ENCODE measurements around the gene KLF12. TPM values are rescaled to one million over a fixed set of nuclear protein-coding genes. Genes with fewer than 3 reads are reported as not detected.
A peak's percentile ranks its signal among the peaks of the same experiment; 100 is the strongest.

KLF12 gene
- polyA plus RNA-seq, 1 donor from 2014 or later = 20.6 TPM

DNA sequence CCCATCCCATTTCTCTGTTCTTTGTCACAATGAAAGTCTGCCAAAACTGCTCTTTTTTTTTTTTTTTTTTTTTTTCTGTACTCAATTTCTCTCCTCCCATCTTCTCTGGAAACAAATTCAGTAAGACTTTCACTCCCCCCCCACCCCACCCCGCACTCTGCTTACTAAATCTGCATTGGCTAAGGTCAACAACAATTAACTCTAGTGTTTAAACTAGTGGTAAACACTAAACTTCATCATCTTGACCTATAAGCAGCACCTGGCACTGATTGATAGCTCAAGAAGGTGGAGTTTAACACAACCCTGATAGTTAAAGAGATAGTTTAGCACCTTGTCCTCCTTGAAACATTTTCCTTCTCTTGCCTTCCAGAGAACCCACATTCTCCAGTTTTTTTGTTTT, 14.1 kb upstream of the KLF12 start:
- Mint-ChIP-seq H3K4me3 (no peak overlapping the region), H3K9me3 (no peaks in the 10 kb centered on the region), H3K36me3 (no peaks in the 10 kb centered on the region), H3K27ac (no peak overlapping the region), H3K4me1 (peaks cover 7 to 10% (median 7%) of the 10 kb centered on the region in 3 donors), H3K27me3 (no peaks in the 10 kb centered on the region)

DNA sequence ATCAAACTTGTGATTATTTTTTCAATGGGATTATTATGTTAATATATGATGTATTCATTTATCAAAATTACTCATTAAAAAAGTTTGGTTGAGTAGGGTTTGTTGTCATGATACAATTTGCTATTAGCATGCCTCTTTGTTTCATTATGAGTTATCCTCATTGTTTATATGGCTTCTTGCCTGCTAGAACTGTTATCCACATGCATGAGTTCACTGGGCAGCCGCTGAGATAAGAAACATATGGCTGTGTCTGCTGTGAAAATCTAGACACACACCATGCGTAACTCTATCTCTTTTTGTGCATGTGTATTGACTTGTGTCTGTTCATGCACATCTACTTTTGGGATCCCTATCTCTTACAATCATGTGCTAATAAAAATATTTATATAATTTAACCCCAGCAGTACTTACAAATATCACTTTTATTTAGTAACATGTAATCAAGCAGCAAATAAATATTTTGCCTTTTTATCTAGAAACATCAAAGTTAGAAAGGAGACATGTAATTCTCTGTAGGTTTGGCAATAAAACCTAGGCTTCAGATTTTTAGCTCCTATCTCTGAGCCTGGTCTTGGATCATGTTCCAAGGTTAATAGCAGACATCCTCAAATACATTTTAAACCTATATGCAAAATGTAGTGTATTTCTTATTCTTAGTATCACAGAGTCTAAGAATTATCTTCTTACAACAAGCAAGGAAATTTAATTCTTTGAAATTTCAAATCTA, 11.2 kb upstream of the KLF12 start:
- Mint-ChIP-seq H3K27me3 (no peaks in the 10 kb centered on the region), H3K4me1 (no peaks in the 10 kb centered on the region), H3K27ac (no peak overlapping the region), H3K4me3 (no peak overlapping the region), H3K9me3 (no peaks in the 10 kb centered on the region), H3K36me3 (no peaks in the 10 kb centered on the region)

DNA sequence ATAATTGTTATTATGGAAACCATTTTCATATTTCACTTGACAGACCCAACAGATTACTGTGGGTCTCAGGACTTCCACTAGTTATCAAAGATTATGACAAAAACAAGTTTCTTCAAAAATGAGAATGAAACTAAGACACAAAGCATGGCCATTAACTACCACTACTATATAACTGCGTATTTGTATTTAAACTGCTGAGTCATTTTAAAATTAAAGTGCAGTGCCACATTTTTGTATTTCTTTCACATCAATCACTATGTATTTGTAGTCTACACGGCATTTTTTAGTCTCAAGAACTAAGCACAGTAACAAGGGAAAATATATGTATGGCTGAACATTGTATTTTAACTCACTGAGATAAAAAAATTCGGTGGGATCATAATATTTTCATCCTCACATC, 10.1 kb upstream of the KLF12 start:
- Mint-ChIP-seq H3K4me1 (no peaks in the 10 kb centered on the region), H3K9me3 (no peaks in the 10 kb centered on the region), H3K4me3 (no peak overlapping the region), H3K27me3 (no peaks in the 10 kb centered on the region), H3K27ac (no peak overlapping the region), H3K36me3 (no peaks in the 10 kb centered on the region)

DNA sequence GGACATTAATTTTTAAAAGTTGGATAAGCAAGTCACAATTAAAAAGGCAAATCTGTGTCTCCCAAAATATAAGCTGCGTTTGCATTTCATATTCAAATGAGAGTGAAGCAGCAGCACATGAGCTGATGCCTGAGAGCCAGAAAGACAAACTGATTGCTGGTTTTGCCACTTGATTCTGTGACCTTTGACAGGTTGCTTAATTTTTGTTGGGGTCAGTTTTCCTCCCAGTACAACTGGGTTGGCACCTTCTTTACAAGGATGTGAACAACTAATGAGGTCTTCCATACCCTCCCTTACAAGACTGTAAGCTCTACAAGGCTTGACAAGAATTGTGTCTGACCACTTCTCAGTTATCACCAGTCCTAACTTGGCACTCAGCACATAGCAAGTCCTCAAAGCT, 8.1 kb upstream of the KLF12 start:
- no peak overlapping the region for H3K27ac Mint-ChIP-seq

DNA sequence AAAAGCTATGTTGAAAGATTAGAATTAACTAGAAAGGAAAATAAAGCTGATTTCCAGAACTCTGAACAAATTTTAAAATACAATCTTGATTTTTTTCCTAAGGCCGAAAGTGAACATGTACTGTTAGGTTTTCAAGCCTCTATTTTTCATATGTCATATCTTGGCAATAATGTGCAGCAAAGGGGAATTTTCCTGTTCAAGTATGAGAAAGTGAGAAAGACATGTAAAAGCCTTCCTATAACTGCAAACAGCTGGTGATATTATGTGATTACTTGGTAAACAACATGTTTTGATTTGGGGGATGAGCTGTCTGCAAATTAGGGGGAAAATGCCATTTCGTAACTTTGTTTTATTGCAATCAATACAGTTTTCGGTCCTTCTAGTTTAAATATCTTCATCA, 4.0 kb upstream of the KLF12 start:
- H3K4me1 Mint-ChIP-seq = no peaks in the 10 kb centered on the region
- peak overlapping the region in 2 of 3 donors; percentile 34 to 70 for H3K27ac Mint-ChIP-seq
- H3K36me3 Mint-ChIP-seq = no peaks in the 10 kb centered on the region
- H3K27me3 Mint-ChIP-seq = no peaks in the 10 kb centered on the region
- H3K4me3 Mint-ChIP-seq = peak overlapping the region in 1 of 4 donors; percentile 57
- no peaks in the 10 kb centered on the region for H3K9me3 Mint-ChIP-seq

More for the DNA sequence above, 8.1 kb upstream of the KLF12 start:
- no peak overlapping the region for H3K4me3 Mint-ChIP-seq
- H3K9me3 Mint-ChIP-seq = no peaks in the 10 kb centered on the region
- H3K36me3 Mint-ChIP-seq = no peaks in the 10 kb centered on the region
- no peaks in the 10 kb centered on the region for H3K27me3 Mint-ChIP-seq
- no peaks in the 10 kb centered on the region for H3K4me1 Mint-ChIP-seq

DNA sequence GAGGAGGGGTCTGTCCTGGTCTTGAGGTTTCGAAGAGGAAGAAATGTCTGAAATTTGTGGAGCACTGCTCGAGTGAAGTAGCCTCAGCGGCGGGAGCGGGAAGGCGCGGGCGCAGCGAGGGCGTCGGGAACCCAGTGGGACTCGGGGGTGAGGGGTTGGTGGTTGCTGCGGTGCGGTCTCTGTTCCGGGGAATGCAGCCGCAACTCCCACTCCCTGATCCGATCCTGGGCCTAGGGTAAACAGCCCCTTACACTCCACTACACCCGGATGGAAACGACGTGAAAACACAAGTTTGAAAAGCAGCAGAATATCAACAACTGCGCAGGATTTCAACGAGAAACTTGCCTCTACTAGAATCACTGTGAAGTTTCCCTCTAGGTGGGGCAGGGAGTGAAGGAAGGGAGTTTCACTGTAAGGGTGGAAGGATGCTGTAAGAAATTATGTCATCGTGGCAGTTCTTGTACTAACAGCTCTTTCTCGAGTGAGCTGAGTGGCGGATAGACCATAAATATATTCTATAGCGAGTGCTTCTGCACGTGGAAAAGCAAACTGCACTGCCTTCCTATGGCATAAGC, 2.0 kb upstream of the KLF12 start:
- peaks cover 5 to 10% (median 6%) of the 10 kb centered on the region in 3 donors for H3K4me1 Mint-ChIP-seq
- no peak overlapping the region for H3K4me3 Mint-ChIP-seq
- no peaks in the 10 kb centered on the region for H3K36me3 Mint-ChIP-seq
- H3K27ac Mint-ChIP-seq = no peak overlapping the region
- no peaks in the 10 kb centered on the region for H3K9me3 Mint-ChIP-seq
- H3K27me3 Mint-ChIP-seq = no peaks in the 10 kb centered on the region

DNA sequence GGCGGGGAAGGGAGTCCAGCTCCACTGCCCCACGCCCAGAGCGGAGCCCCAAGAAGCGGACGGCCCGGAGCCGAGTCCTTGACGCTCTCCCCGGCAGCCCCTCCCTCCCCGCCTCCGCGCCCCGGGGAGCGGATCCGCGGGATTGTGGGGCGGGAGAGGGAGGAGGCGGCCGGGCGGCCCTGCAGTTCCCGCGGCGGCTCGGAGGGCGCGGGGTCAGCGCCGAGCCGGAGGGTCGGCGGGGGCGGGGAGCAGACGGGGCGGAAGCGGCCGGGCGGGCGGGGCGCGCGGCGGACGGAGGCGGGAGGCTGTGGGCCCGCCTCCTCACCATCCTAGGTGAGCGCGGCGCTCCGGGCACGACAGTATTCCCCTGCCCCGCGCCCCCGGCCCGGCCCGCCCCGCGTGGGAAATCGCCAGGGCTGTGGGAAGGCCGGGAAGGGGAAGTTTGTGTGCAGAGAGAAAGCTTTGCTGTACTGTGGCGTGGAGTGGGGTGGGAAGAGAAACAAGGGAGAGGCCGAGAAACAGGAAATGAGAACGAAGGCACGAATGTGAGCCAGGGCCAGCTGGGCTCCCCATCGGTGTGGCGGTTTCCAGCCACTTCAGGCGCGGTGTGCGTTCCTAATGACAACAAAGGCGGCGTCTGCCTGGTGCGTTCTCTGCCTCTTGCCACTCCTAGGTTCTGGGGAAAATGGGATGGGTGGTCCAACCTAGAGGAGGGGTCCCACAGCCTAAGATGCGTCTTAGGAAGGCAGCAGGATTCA, 1.3 kb upstream of the KLF12 start:
- H3K27me3 Mint-ChIP-seq = no peaks in the 10 kb centered on the region
- H3K9me3 Mint-ChIP-seq = no peaks in the 10 kb centered on the region
- peaks cover 11 to 15% (median 12%) of the 10 kb centered on the region in 3 donors for H3K4me1 Mint-ChIP-seq
- no peaks in the 10 kb centered on the region for H3K36me3 Mint-ChIP-seq
- H3K27ac Mint-ChIP-seq = peak overlapping the region in 2 of 3 donors; percentile 23 to 83
- H3K4me3 Mint-ChIP-seq = peak overlapping the region in 1 of 4 donors; percentile 89

DNA sequence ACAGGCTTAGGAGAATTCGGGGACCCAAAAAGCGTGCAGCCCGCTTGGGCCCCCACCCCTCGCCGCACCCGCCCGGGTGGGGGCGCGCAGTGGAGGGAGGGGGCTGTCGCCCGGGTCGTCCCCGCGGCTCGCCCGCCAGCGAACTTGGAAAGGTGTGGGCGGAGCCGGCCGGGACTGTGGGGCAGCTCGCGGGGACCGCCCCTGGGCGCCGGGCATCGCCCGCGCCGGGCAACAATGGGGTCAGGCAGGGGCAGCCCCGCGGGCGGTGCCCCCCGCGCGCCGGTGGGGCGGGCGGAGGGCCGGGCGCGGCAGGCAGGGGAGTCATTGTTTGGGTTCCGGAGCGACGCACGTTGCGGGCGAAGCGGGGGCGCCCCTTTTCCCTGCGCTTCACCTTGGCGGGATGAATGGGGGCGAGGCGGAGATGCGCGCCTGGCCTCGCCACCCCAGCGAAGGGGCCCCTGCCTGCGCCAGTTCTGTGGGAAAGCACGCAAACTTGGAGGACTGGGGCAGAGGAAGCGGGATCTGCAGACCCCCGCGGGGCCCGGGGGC, 647 bp upstream of the KLF12 start:
- Mint-ChIP-seq H3K9me3 (no peaks in the 10 kb centered on the region), H3K36me3 (no peaks in the 10 kb centered on the region), H3K27ac (peak overlapping the region; percentile 83 to 99 (median 94)), H3K27me3 (no peaks in the 10 kb centered on the region), H3K4me1 (peaks cover 15 to 18% (median 15%) of the 10 kb centered on the region in 3 donors), H3K4me3 (peak overlapping the region; percentile 78 to 99 (median 86))

DNA sequence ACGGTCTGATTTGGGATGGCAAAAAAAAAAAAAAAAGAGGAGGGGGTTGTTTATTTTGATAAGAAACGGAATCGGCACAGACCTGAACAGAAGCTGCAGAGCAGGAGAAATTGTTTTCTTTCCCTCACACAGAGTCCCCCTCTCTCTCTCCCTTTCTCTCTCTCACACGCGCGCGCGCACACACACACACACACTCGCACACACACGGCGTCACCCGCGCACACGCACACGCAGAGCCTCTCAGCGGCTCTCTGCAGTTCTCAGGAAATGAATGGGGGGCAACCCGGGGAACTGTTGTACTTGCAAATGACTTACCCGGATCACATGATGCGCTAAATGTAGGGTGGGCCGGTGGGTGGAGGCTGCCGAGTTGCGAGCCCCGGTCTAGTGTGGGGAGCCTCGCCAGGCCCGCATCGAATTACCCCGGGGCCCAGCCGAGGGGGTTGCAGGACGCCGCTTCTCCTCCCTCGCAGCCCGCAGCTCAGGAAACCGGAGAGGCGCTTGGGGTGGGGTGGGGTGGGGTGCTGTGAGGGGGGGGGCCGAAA, 475 bp downstream of the KLF12 start:
- Mint-ChIP-seq H3K27me3 (no peaks in the 10 kb centered on the region), H3K9me3 (no peaks in the 10 kb centered on the region), H3K4me3 (peak overlapping the region; percentile 89 to 99 (median 98)), H3K36me3 (no peaks in the 10 kb centered on the region), H3K27ac (peak overlapping the region; percentile 94 to 100 (median 99)), H3K4me1 (peaks cover 23 to 26% (median 25%) of the 10 kb centered on the region in 3 donors)

DNA sequence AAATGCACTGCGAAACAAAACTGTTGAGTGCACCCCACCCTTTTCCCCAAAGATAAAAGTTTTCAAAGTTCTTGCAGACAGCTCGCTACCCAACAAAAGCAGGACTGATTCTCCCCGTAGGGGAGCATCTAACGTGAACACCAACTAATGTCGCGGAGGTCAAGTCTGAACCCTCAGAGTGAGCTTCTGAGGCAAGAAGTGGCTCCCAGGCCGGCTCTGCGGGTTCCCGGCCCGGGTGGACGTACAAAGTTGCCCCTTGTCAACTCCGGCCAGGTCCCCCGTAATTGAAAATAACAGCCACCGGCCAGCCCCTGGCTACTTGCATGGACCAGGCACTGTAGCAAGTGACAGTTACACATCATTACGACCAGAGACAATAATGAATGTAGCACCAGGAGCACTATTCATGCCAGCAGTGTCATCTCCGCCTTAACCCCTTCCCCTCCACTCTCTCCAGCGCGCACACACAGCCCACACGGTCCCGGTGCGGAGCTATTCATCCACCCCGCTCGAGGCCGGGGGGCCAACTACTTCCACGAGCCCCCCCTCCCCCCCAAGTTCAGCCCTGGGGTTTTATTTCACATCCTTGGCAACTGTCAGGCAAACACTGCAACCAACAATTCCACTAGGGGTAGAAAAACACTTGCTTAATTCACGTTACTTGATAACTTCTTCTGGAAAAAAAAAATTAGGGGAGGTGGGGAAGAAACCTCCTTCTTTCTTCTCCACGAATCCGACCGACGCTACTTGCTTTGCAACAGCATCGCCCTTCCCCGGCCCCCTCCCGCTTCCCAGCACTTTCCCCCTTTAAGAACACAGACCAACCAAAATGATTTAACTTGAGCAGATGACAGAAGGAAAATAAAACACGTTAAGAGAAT, 1.2 kb downstream of the KLF12 start:
- peak overlapping the region; percentile 94 to 100 (median 99) for H3K27ac Mint-ChIP-seq
- peak overlapping the region; percentile 89 to 99 (median 98) for H3K4me3 Mint-ChIP-seq
- H3K36me3 Mint-ChIP-seq = no peaks in the 10 kb centered on the region
- no peaks in the 10 kb centered on the region for H3K27me3 Mint-ChIP-seq
- no peaks in the 10 kb centered on the region for H3K9me3 Mint-ChIP-seq
- peaks cover 30 to 33% (median 32%) of the 10 kb centered on the region in 3 donors for H3K4me1 Mint-ChIP-seq

DNA sequence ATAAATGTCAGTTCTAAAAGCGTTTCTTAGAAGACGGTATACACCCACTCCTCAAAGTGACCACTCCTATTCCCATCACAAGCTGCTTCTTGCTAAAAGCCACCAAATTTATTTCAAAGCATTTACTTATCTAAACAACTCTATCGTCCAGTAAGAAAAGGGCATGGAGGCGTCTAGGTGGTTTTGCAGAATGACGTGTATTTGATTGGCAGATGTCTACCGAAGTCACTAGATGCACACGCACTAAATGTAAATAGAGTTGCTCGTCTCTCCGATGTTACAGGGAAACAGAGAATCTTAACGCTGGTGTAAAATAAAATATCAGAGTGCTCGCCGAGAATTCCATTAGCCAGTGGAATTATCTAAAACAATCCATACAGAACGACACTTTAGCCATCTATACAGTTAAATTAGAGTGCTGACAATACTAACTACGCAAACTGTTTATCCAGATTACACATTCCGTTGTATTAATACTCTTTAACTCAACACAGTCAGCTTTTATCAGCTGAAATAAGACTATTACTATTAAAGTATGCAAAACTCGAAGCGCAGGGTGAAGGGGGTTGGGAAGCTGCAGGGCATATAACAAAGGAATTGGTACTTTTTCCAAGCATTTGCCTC, 1.9 kb downstream of the KLF12 start:
- Mint-ChIP-seq H3K9me3 (no peaks in the 10 kb centered on the region), H3K4me3 (peak overlapping the region; percentile 89 to 99 (median 98)), H3K27me3 (no peaks in the 10 kb centered on the region), H3K4me1 (peaks cover 34 to 37% (median 37%) of the 10 kb centered on the region in 3 donors), H3K36me3 (no peaks in the 10 kb centered on the region), H3K27ac (peak overlapping the region; percentile 94 to 100 (median 99))

DNA sequence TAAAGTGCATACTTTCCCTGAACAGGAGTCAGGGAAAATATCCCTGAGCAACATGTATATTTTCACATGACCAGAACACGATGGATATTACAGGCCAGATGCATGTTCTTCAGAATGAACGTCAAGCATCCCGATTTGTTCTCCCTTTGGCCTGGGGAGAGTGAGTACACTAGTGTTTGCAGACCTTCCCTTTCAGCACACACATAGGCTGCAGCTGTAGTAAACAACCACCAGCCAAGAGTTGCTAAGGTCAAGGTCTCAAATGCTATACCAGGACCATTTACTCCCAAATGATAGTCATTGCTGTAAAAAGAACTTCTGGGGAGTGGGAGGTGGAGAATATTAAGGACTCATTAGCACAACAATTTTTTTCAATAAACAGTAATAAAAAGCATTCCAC, 3.0 kb downstream of the KLF12 start:
- Mint-ChIP-seq H3K9me3 (no peaks in the 10 kb centered on the region), H3K36me3 (no peaks in the 10 kb centered on the region), H3K4me3 (peak overlapping the region; percentile 50 to 89 (median 65)), H3K27me3 (no peaks in the 10 kb centered on the region), H3K4me1 (peaks cover 41 to 45% (median 43%) of the 10 kb centered on the region in 3 donors), H3K27ac (peak overlapping the region; percentile 88 to 99 (median 94))

DNA sequence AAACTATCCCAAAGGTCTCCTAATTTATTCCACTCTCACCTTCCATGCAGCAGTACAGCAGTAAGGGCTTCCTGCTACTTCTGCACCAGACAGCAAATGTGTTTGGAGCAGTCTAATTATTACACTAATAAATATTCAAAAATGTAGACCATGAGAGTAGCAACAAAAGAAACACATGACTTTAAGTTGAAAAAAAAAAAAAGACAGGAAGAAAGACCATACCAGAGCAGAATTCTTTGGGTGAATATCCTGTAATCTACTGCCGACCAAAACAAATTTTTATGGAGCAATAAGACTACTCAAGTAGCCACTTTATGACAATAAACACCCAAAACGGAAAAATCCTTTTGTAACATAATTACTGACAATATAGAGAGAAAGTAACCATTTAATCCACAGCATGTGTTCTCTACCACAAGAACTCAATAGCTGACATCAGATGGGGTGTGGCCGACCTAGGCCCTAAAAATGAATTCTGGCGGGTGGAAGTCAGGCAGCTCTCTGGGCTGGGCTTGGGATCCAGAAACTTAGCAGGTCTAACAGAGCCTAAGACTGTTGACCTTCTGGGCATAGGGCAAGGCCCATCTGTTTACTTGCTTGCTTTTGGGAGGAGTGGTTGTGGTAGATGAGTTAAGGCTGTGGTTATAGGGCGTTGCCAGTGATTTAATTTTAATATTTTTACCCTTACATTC, 4.6 kb downstream of the KLF12 start:
- H3K36me3 Mint-ChIP-seq = no peaks in the 10 kb centered on the region
- H3K4me1 Mint-ChIP-seq = peaks cover 48 to 58% (median 51%) of the 10 kb centered on the region in 3 donors

More for the DNA sequence above, 4.6 kb downstream of the KLF12 start:
- no peaks in the 10 kb centered on the region for H3K9me3 Mint-ChIP-seq
- no peaks in the 10 kb centered on the region for H3K27me3 Mint-ChIP-seq
- peak overlapping the region; percentile 70 to 91 (median 82) for H3K4me3 Mint-ChIP-seq
- H3K27ac Mint-ChIP-seq = peak overlapping the region; percentile 70 to 99 (median 88)

Measured in IgD-negative memory B cell (primary cell).